ENCODE data around the gene RAMAC.
"Not testable (repeated sequence)": the region's sequence is repeated elsewhere in the genome, so short reads cannot be mapped to it uniquely, and the experiment has no call there.

The RAMAC gene

DNA sequence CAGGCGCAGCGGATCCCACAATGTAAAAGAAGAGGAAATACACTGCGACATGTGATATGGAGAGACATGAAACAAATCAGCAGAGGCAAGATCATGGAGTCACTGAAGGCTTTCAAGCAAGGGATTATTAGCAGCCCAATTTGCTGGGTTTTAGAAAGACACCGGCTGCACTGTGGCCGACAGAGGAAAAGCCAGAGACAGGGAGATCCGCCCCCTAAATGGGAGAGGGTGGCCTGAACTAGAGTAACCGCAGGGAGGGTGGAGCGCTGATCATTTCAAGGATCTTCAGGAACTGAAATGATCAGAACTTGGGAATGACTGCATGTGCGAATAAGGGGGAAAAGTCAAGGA, 26.0 kb downstream of the RAMAC start:
- in situ Hi-C loops (cut with MboI; ENCODE audit: low sequenced_read_pairs): no loop called here

DNA sequence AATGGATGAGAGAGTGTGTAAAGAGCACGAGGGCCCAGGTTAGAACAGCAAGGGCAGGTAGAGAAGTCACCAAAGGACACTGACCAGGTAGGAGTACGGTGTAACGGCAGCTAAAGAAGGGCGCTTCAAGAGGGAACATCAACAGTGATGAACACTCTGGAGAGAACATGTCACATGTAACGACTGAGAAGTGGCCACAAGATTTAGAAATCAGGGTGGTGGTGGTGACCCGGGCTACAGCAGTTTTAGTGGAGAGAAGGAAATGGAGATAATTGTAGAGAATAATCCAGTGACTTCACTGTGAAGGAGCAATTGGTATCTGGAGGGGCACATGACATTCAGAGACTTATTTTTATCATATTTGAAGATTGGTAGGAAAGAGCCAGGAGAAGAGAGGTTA, 26.6 kb downstream of the RAMAC start:
- in situ Hi-C loops (cut with MboI; ENCODE audit: low sequenced_read_pairs): no loop called here

DNA sequence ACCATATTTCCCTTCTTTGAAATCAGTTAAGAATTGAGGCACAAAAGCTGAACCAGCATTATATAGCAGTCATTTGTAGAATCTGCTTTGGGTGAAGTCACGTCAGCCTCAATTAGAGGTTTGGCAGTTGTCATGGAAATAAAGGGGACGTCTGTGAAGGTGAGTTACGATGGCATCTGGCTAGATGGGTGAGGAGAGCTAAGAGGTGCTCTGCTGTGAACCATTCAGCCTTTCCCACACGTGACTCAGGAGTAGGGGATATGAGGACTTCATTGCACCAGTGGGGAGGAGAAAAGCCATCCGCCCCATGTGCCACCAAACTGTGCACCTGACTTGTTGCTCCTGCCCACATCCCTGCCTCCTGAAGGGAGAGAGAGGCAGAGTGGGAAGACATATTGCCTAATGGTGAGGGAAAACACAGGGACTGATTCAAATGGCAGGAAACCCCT, 28.2 kb downstream of the RAMAC start:
- in situ Hi-C loops (cut with MboI; ENCODE audit: low sequenced_read_pairs): no loop called here

DNA sequence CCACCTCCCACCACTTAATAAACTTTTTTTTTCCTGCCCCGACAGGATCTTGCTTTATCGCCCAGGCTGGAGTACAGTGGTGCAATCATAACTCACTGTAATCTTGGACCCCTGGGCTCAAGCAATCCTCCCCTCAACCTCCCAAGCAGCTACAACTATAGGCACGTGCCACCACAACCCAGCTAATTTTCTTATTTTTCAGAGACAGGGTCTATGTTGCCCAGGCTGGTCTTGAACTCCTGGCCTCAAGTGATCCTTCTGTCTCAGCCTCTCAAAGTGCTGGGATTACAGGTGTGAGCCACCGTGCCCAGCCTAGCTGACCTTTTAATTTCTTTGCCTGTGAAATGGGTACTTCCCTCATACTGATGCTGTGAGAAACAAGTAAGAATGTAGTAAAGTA, 29.4 kb downstream of the RAMAC start:
- in situ Hi-C loops (cut with MboI; ENCODE audit: low sequenced_read_pairs): no loop called here

DNA sequence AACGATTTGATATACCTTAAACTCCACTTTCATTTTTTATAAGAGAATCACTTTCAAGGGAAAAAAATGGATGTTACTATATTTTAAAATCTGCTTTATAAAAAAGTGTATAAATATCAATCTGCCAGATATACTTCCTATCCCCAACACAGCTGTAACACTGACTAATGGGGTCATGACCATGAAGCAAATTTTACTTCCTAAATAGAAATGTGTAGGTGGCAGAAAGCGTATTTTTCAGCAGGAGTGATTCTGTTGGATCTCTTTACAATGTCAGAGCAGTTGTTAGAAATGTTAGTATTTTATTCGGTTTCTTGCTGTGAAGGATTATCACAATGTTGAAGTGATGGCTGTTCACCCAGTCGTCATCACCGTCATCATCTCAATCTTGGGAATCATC, 30.9 kb downstream of the RAMAC start:
- in situ Hi-C loops (cut with MboI; ENCODE audit: low sequenced_read_pairs): no loop called here

DNA sequence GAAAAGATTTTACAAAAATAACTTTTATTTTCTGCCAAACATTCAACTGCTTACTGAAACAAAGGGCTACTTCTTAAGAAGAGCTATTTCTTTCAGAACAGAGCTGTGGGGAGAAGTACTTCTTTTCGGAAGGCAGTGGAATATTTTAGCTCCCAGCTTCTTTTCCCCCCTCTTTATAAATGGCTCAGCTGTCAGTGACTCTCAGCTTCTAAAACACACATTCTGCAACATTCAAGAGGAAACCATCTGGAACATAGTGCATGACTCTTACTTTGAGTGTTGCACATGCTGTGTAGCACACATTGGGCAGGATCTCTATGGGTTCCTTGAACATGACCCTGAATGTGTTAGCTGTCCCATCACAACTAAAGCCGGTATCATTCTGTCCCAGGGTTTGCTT, 32.4 kb downstream of the RAMAC start:
- in situ Hi-C loops (cut with MboI; ENCODE audit: low sequenced_read_pairs): no loop called here

DNA sequence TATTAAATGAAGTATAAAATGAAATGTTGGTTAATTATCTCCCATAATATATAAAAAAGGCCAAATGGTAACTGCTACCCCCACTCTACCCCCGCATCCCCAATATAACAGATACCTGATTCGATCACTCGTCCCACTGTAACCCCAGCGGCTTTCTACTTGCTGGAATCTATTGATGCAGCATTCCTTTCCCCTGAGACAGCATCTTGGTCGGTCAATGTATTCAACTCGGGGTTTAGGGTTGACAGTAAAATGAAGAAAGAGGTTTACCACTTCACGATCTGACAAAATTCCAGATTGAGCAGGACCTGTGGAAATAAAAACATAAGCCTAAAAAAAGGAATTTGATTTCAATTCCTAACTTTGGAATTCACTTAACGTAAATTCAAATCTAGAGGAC, 44.0 kb downstream of the RAMAC start:
- in situ Hi-C loops (cut with MboI; ENCODE audit: low sequenced_read_pairs): no loop called here

DNA sequence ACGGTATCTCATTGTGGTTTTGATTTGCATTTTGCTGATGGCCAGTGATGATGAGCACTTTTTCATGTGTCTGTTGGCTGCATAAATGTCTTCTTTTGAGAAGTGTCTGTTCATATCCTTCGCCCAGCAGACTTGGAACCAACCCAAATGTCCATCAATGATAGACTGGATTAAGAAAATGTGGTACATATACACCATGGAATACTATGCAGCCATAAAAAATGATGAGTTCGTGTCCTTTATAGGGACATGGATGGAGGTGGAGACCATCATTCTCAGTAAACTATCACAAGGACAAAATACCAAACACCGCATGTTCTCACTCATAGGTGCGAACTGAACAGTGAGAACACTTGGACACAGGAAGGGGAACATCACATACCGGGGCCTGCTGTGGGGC, 45.2 kb downstream of the RAMAC start:
- in situ Hi-C loops (cut with MboI; ENCODE audit: low sequenced_read_pairs): not testable (repeated sequence)

DNA sequence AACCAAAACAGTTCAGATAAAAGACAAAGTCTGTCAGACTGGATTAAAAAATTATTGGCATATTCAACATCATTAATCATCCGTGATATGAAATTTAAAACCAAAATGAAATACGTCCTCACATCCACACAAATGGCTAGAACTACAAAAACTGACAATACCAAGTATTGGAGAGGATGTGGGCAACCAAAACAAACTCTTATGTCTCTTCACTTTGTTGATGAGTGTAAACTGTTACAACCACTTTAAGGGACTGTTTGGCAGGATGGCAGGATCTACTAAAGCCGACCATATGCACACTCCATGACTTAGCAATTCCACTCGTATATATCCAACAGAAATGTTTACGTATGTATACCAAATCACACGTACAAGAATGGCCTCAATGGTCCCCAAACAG, 50.2 kb downstream of the RAMAC start:
- in situ Hi-C loops (cut with MboI; ENCODE audit: low sequenced_read_pairs): no loop called here

DNA sequence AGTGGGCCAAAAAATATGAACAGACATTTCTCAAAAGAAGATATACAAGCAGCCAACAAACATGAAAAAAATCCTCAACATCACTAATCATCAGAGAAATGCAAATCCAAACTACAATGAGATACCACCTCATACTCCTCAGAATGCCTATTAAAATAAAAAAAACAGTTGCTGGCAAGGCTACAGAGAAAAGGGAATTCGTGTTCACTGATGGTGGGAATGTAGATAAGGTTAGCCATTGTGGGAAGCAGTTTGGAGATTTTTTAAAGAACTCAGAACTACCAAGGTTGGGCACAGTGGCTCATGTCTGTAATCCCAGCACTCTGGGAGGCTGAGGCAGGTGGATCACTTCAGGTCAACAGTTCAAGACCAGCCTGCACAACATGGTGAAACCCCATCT, 53.2 kb downstream of the RAMAC start:
- in situ Hi-C loops (cut with MboI; ENCODE audit: low sequenced_read_pairs): no loop called here

Data from HL-60/S4 treated with retinoic acid at 250 ng/mL for 4 days and 3 days (cell line).